Measurements from ENCODE around the gene FAM25A. TPM values are rescaled to one million over a fixed set of nuclear protein-coding genes. Genes with fewer than 3 reads are reported as not detected.

Gene FAM25A
- total RNA-seq, 1 donor from 2014 or later = not detected

DNA sequence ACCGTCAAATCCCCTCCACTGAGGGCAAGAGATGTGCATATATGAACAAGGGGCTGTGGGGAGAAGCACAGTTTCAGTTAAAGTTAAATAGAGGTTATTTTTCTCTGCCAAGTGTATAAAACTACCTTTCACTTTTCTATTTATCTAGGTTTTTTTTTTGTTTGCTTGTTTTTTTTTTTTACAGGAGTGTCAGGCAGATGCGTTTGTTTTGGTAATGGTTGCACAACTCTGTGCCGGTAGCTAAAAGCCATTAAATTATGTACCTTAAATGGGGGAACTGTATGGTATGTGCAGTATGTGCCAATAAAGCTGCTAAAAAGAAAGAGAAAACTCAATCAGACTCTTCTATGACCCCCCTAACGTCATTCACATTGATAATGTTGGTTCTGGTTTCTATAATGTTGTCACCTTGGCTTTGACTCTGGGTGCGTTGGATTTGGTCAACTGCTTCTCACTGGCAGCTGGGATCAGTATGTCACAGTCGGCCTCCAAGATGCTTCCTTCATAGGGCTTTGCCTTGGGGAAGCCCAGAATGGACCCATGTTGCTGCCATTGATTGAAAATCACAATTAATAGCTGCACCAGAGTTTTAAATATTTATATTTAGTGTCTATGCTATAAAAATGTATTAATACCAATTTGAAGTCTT lies 40.3 kb downstream of the FAM25A start:
- intact Hi-C loops (cut with micrococcal nuclease) = no loop called here
- no peak for DNase-seq
- H3K36me3 Mint-ChIP-seq (ENCODE audit: low read depth) = peaks cover 65% of the 10 kb centered on the region
- H3K27ac Mint-ChIP-seq = no peak overlapping the region
- no peaks in the 10 kb centered on the region for H3K9me3 Mint-ChIP-seq
- no peaks in the 10 kb centered on the region for H3K27me3 Mint-ChIP-seq
- H3K4me3 Mint-ChIP-seq = no peak overlapping the region
- H3K4me1 Mint-ChIP-seq = no peaks in the 10 kb centered on the region

DNA sequence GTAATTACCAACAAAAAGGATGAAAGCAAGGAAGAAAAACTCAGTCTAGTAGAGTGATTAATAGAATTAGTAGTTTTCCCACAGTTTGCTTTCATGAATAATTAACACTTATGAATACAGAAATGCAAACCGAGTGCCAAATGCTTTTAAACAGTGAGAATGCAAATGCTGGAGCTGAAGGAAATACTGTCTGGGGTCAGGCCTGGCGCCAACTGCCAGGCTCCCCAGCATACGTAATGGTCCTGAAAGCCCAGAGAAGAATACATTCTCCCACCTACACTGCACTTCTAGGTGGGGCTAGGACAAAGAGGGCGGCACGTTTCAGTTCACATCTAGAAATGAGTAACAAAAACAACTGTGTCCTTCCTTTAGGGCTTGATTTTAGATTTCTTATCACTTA lies 44.6 kb downstream of the FAM25A start:
- intact Hi-C loops (cut with micrococcal nuclease) = no loop called here
- Mint-ChIP-seq H3K36me3 (ENCODE audit: low read depth) (peaks cover 69% of the 10 kb centered on the region), H3K4me1 (no peaks in the 10 kb centered on the region), H3K27ac (no peak overlapping the region), H3K9me3 (no peaks in the 10 kb centered on the region), H3K4me3 (no peak overlapping the region), H3K27me3 (no peaks in the 10 kb centered on the region)
- no peak for DNase-seq

DNA sequence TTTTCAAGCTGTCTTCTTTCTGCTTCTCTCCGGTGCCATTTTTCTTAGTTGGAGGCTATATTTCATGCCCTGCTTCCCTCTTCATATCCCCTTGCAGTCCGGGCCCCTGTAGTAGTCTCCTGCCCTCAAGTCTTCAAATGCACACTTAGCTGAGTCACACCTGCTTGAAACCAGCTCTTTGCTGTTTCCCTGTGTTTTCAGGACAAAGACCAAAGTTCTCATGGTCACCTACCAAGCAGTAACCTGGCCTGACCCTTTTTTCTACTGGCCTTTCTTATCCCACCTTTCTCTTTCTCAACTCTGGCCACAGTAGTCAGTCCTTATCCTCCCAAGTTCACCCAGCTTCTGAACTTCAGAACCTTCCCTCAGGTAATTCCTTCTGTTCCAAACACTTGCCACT lies 46.1 kb downstream of the FAM25A start:
- no peaks in the 10 kb centered on the region for H3K9me3 Mint-ChIP-seq
- no peak for DNase-seq
- H3K4me1 Mint-ChIP-seq = no peaks in the 10 kb centered on the region
- intact Hi-C loops (cut with micrococcal nuclease) = no loop called here
- no peaks in the 10 kb centered on the region for H3K27me3 Mint-ChIP-seq
- H3K27ac Mint-ChIP-seq = no peak overlapping the region
- no peak overlapping the region for H3K4me3 Mint-ChIP-seq
- H3K36me3 Mint-ChIP-seq (ENCODE audit: low read depth) = peaks cover 62% of the 10 kb centered on the region

DNA sequence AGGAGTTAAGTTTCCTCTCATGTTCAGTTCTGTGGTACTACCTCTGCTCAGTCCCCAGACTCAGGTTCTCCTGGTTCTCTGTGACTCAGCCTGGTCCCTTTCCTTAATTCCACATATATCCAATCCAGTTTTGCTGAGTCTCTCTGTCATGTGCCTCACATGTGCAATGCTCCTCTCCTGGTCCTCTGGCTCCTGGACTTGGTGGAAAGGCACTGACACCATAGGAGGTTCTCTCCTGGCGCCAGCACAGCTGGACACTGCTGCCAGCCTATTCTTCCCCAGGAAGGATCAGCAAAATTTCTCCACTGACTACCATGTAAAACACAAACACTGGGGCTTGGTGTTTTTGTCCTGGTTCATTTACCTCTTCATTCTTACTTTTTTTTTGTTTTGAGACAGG lies 46.8 kb downstream of the FAM25A start:
- H3K36me3 Mint-ChIP-seq (ENCODE audit: low read depth) = peaks cover 61% of the 10 kb centered on the region

DNA sequence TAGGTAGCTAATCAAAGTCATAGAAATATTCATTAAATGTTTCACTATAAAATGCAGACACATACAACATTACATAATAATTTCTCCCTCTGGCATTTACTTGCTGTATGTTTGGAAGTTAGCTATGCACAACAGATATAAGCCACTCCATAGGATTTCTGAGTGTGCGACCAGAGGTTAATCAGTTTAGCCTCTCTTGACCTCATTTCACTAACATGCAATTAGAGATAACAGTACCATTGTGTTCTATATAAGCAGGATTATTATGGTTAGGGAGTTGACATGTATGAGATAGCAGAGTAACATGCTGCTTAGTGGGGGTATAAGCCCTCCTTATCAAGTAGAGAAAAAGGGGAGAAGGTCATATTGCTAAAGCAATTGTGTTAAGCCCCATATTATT lies 48.2 kb downstream of the FAM25A start:
- no peak overlapping the region for H3K4me3 Mint-ChIP-seq
- no peak overlapping the region for H3K27ac Mint-ChIP-seq
- intact Hi-C loops (cut with micrococcal nuclease) = no loop called here
- no peaks in the 10 kb centered on the region for H3K27me3 Mint-ChIP-seq
- peaks cover 64% of the 10 kb centered on the region for H3K36me3 Mint-ChIP-seq (ENCODE audit: low read depth)
- DNase-seq = no peak
- H3K4me1 Mint-ChIP-seq = no peaks in the 10 kb centered on the region
- no peaks in the 10 kb centered on the region for H3K9me3 Mint-ChIP-seq

More for the DNA sequence above, 46.8 kb downstream of the FAM25A start:
- Mint-ChIP-seq H3K27me3 (no peaks in the 10 kb centered on the region), H3K27ac (no peak overlapping the region), H3K9me3 (no peaks in the 10 kb centered on the region), H3K4me1 (no peaks in the 10 kb centered on the region), H3K4me3 (no peak overlapping the region)
- DNase-seq = no peak
- intact Hi-C loops (cut with micrococcal nuclease) = no loop called here

DNA sequence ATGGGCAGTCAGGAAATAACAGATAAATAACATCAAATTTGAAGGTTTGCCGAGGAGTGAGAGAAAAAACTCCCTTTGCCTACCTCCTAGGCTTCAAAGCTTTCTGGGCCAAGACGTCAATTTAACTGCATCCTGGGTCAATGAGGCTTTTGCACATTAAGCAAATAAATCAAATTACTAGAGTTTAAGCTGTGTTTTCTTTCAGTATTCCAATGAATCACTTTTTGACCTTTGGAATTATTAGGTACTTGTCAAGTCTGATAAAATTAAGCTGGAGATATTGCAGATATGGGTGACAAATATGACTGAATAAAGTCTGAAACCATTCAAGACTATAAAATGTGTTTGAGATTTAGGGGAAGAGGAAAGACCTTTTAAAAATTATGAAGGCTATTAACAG lies 52.4 kb downstream of the FAM25A start:
- H3K27ac Mint-ChIP-seq = no peak overlapping the region
- H3K36me3 Mint-ChIP-seq (ENCODE audit: low read depth) = peaks cover 43% of the 10 kb centered on the region
- H3K4me1 Mint-ChIP-seq = peaks cover 1% of the 10 kb centered on the region
- no peak for DNase-seq
- H3K27me3 Mint-ChIP-seq = no peaks in the 10 kb centered on the region
- H3K9me3 Mint-ChIP-seq = no peaks in the 10 kb centered on the region
- H3K4me3 Mint-ChIP-seq = no peak overlapping the region
- intact Hi-C loops (cut with micrococcal nuclease) = no loop called here

Other genes with a start within 250 kb of the FAM25A start
- not detected in 2 replicates for gene MMRN2, start 62.7 kb upstream of the FAM25A start, total RNA-seq
- gene SNCG, start 61.7 kb upstream of the FAM25A start, total RNA-seq = 0.44 TPM in 1 of 2 replicates, not detected in the other
- not detected in 2 replicates for gene ADIRF, start 51.8 kb upstream of the FAM25A start, total RNA-seq
- gene GLUD1, start 74.5 kb downstream of the FAM25A start, total RNA-seq = 112 and 114 TPM in 2 replicates
- 38.9 and 42.2 TPM in 2 replicates for gene SHLD2, start 74.9 kb downstream of the FAM25A start, total RNA-seq
- 0.12 TPM in 1 of 2 replicates, not detected in the other for gene NUTM2A, start 205.2 kb downstream of the FAM25A start, total RNA-seq